PC-9 (cell line): ENCODE data around the gene DPPA5.

ENCODE experiments used
- EZH2 ChIP-seq: fragments of 200-600 bp; sonication (generic); IDR thresholded peaks from 2 replicates; pipeline ENCODE4 v1.8.0; 2017; ENCODE audit warnings: antibody characterized with exemption, low read depth
- TF ChIP-seq, protein P1 (sequence below): fragments of 200-600 bp; sonication (generic); conservative IDR thresholded peaks from 2 replicates; pipeline ENCODE4 v1.6.1; 2017; ENCODE audit warnings: mixed run types, antibody characterized with exemption, mild to moderate bottlenecking, moderate library complexity

DNA sequence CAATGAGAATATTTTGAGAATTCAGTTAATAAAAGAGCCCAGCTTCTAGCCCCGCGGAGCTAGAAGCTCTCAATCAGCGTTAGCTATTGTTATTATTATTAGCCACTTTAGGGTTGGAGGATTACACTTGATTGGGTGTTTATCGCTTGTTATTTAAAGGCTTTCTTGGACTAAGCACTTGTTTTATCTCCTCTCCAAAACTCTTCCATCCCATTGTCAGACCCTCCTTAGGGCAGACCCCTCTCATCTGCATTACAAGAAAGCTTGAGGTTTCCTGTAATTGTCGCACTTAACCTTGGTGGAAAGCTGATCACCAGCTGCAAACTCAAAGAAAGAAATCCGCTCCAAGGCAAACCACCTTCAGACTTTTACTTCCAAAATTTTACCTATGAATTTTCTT, 4.8 kb downstream of the DPPA5 start:
- TF ChIP-seq, protein P1, sequence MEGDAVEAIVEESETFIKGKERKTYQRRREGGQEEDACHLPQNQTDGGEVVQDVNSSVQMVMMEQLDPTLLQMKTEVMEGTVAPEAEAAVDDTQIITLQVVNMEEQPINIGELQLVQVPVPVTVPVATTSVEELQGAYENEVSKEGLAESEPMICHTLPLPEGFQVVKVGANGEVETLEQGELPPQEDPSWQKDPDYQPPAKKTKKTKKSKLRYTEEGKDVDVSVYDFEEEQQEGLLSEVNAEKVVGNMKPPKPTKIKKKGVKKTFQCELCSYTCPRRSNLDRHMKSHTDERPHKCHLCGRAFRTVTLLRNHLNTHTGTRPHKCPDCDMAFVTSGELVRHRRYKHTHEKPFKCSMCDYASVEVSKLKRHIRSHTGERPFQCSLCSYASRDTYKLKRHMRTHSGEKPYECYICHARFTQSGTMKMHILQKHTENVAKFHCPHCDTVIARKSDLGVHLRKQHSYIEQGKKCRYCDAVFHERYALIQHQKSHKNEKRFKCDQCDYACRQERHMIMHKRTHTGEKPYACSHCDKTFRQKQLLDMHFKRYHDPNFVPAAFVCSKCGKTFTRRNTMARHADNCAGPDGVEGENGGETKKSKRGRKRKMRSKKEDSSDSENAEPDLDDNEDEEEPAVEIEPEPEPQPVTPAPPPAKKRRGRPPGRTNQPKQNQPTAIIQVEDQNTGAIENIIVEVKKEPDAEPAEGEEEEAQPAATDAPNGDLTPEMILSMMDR, result no peak
- no peak for TF ChIP-seq EZH2
